IMR-90 (cell line): ENCODE data around the gene TTI1. TPM values are rescaled to one million over a fixed set of nuclear protein-coding genes. Genes with fewer than 3 reads are reported as not detected.

Experiments
- ATAC-seq: fragments of 200-7000 bp; cut with Tn5 transposase; 2 replicates; pipeline ENCODE4 v1.9.1; 2020; ENCODE audit warnings: low read depth, mild to moderate bottlenecking, moderate library complexity
- BruUV-seq: library from RNA; stranded (reverse); fragments of 400-500 nt; replicated peaks from 2 replicates; lab custom pipeline; 2021; lab: Mats Ljungman, UMichigan
- CTCF ChIA-PET: fragments of 300-600 bp; formaldehyde crosslinking; extraction: SDS; loops from one replicate; lab custom pipeline; 2021; ENCODE audit warnings: antibody characterized with exemption; lab: Yijun Ruan, JAX
- POLR2A ChIA-PET: fragments of 300-600 bp; sonication (Branson Sonifier 250); formaldehyde crosslinking; loops from one replicate; lab custom pipeline; 2022; ENCODE audit warnings: antibody characterized with exemption; ENCODE audit not compliant: unreplicated experiment; lab: Charles Lee
- DNase-seq: peaks from one replicate; pipeline ENCODE4 v3.0.0; 2013
- H2AFZ ChIP-seq: replicated peaks from 2 replicates; pipeline ENCODE3; 2013; ENCODE audit warnings: low read length, mild to moderate bottlenecking; ENCODE audit not compliant: poor library complexity
- H2AK5ac ChIP-seq: 2 replicates; pipeline ENCODE4 v1.6.1; 2013; ENCODE audit warnings: low read depth, low read length, inconsistent platforms
- H2AK9ac ChIP-seq: replicated peaks from 2 replicates; pipeline ENCODE3; 2013; ENCODE audit warnings: mild to moderate bottlenecking, low read depth, low read length, moderate library complexity; ENCODE audit not compliant: poor library complexity
- H2BK120ac ChIP-seq: 2 replicates; pipeline ENCODE4 v1.6.1; 2013; ENCODE audit warnings: low read depth, low read length, inconsistent platforms
- H2BK15ac ChIP-seq: 3 replicates; pipeline ENCODE4 v1.6.1; 2013; ENCODE audit warnings: low read depth, low read length, inconsistent platforms
- H2BK20ac ChIP-seq: 2 replicates; pipeline ENCODE4 v1.6.1; 2013; ENCODE audit warnings: low read depth, mild to moderate bottlenecking, inconsistent platforms, low read length, moderate library complexity
- H2BK5ac ChIP-seq: 2 replicates; pipeline ENCODE4 v1.6.1; 2013; ENCODE audit warnings: mild to moderate bottlenecking, low read depth, low read length, inconsistent platforms; ENCODE audit not compliant: poor library complexity, severe bottlenecking
- H3K14ac ChIP-seq: replicated peaks from 2 replicates; pipeline ENCODE4 v1.6.1; 2013; ENCODE audit warnings: low read depth, low read length, inconsistent platforms
- H3K18ac ChIP-seq: 2 replicates; pipeline ENCODE4 v1.6.1; 2013; ENCODE audit warnings: low read depth, low read length, control low read depth
- H3K23ac ChIP-seq: 2 replicates; pipeline ENCODE4 v1.6.1; 2013; ENCODE audit warnings: low read depth, low read length, inconsistent platforms
- H3K27ac ChIP-seq: 2 replicates; pipeline ENCODE4 v1.5.1; 2013; ENCODE audit warnings: mild to moderate bottlenecking, control low read depth, low read length; ENCODE audit not compliant: insufficient read depth
- H3K27me3 ChIP-seq: 2 replicates; pipeline ENCODE4 v1.6.1; 2013; ENCODE audit warnings: low read length; ENCODE audit not compliant: control insufficient read depth, insufficient read depth
- H3K36me3 ChIP-seq: 2 replicates; pipeline ENCODE4 v1.6.1; 2013; ENCODE audit warnings: low read length, mixed read lengths; ENCODE audit not compliant: control insufficient read depth, insufficient read depth
- H3K4ac ChIP-seq: 2 replicates; pipeline ENCODE4 v1.6.1; 2013; ENCODE audit warnings: low read depth, low read length, inconsistent platforms
- H3K4me1 ChIP-seq: 2 replicates; pipeline ENCODE4 v1.6.1; 2013; ENCODE audit warnings: low read length, mixed read lengths; ENCODE audit not compliant: control insufficient read depth, insufficient read depth
- H3K4me2 ChIP-seq: 2 replicates; pipeline ENCODE4 v1.6.1; 2013; ENCODE audit warnings: low read depth, mild to moderate bottlenecking, control low read depth, low read length, moderate library complexity
- H3K4me3 ChIP-seq: 2 replicates; pipeline ENCODE4 v1.5.1; 2013; ENCODE audit warnings: low read depth, mild to moderate bottlenecking, control low read depth, low read length, moderate library complexity; ENCODE audit not compliant: insufficient read depth
- H3K56ac ChIP-seq: 2 replicates; pipeline ENCODE4 v1.6.1; 2013; ENCODE audit warnings: low read length, inconsistent platforms; ENCODE audit not compliant: insufficient read depth; ENCODE audit errors: extremely low read depth
- H3K79me1 ChIP-seq, 2 experiments: 2 replicates each; pipeline ENCODE4 v1.6.1; 2013; ENCODE audit warnings: low read length in 2 of 2, inconsistent platforms in 1 of 2, low read depth in 1 of 2
- H3K9ac ChIP-seq: 2 replicates; pipeline ENCODE4 v1.6.1; 2013; ENCODE audit warnings: low read depth, low read length, control low read depth
- H3K9me1 ChIP-seq: 2 replicates; pipeline ENCODE4 v1.6.1; 2013; ENCODE audit warnings: low read length, inconsistent platforms; ENCODE audit not compliant: insufficient read depth
- H3K9me3 ChIP-seq: 2 replicates; pipeline ENCODE4 v1.6.1; 2013; ENCODE audit warnings: low read length; ENCODE audit not compliant: control insufficient read depth, insufficient read depth
- H4K20me1 ChIP-seq: 2 replicates; pipeline ENCODE4 v1.6.1; 2013; ENCODE audit warnings: low read length, inconsistent platforms; ENCODE audit not compliant: insufficient read depth
- H4K5ac ChIP-seq: 2 replicates; pipeline ENCODE4 v1.6.1; 2013; ENCODE audit warnings: mild to moderate bottlenecking, low read depth, low read length, control low read depth
- H4K8ac ChIP-seq, 2 experiments: 2 replicates each; pipeline ENCODE4 v1.6.1; 2013; ENCODE audit warnings: low read depth in 2 of 2, low read length in 2 of 2, control low read depth in 1 of 2, inconsistent platforms in 1 of 2
- H4K91ac ChIP-seq: 2 replicates; pipeline ENCODE4 v1.6.1; 2013; ENCODE audit warnings: low read depth, low read length, inconsistent platforms; ENCODE audit not compliant: insufficient read depth
- BHLHE40 ChIP-seq: fragments of 150-350 bp; IDR thresholded peaks from 2 replicates; pipeline ENCODE4 v1.6.1; 2016; ENCODE audit warnings: mild to moderate bottlenecking, low read depth, low read length
- ELK1 ChIP-seq: fragments of 150-350 bp; IDR thresholded peaks from 2 replicates; pipeline ENCODE4 v1.6.1; 2016; ENCODE audit warnings: low read depth, mild to moderate bottlenecking, low read length, moderate library complexity, borderline replicate concordance
- SMC3 ChIP-seq: fragments of 150-350 bp; IDR thresholded peaks from 2 replicates; pipeline ENCODE4 v1.6.1; 2016; ENCODE audit warnings: low read depth, mild to moderate bottlenecking, antibody characterized with exemption, low read length, moderate library complexity
- WGBS, 2 experiments: methylation state at CpG; one replicate each; pipeline versions ENCODE4 v1.1.5 to v1.1.7; 2013; ENCODE audit warnings: missing lambda C conversion rate in 2 of 2; ENCODE audit not compliant: insufficient read length in 1 of 2; ENCODE audit errors: extremely low coverage in 2 of 2; 5-methylcytosine and 5-hydroxymethylcytosine counted together
- dilution Hi-C: fragments of 300-500 bp; cut with HindIII; formaldehyde crosslinking; loops from one replicate; pipeline ENCODE4 v1.14.3; 2018; ENCODE audit warnings: low sequenced_read_pairs; ENCODE audit not compliant: unreplicated experiment
- in situ Hi-C: fragments of 300-500 bp; cut with MboI; formaldehyde crosslinking; loops from 3 replicates; pipeline ENCODE4 v1.14.3; 2019; ENCODE audit warnings: low sequenced_read_pairs, inconsistent platforms, mixed read lengths
- intact Hi-C: fragments of 100-400 bp; cut with micrococcal nuclease; formaldehyde crosslinking; loops from 2 replicates; pipeline ENCODE4 v1.10.0; 2022
- polyA plus RNA-seq, 3 experiments: library from polyadenylated mRNA; depleted of rRNA; stranded (reverse); fragments of >200 nt; gene quantifications; 2 replicates each; pipeline ENCODE4 v1.2.3, GENCODE V29; 2012; ENCODE audit warnings: low replicate concordance in 1 of 3
- total RNA-seq: library from RNA; depleted of rRNA; stranded (reverse); fragments of >200 nt; gene quantifications from 2 replicates; pipeline ENCODE4 v1.2.3, GENCODE V29; 2012

Gene TTI1
- total and polyA plus RNA-seq, 2 of the 4 experiments (the other 2 are of a cell fraction) = 12.5 to 17.6 TPM

GRCh38 chr20:37977338-37977737 is 55.9 kb downstream of the TTI1 start:
- Histone ChIP-seq H3K4me1 (no peaks in the 10 kb centered on the region), H4K91ac (no peak overlapping the region), H3K27ac (no peak overlapping the region), H2AK5ac (no peak overlapping the region), H2AFZ (no peak overlapping the region), H2BK20ac (no peak overlapping the region), H4K8ac (no peak overlapping the region), H2BK5ac (no peak overlapping the region), H3K4me3 (no peak overlapping the region), H2BK120ac (no peak overlapping the region), H4K5ac (no peak overlapping the region), H2BK15ac (no peak overlapping the region), H3K79me1 (no peaks in the 10 kb centered on the region), H3K18ac (no peak overlapping the region), H3K27me3 (no peaks in the 10 kb centered on the region; the same call in 1 of the 2 replicates), H3K14ac (no peak overlapping the region), H3K9ac (no peak overlapping the region), H3K23ac (peak overlapping the region; percentile 45; the same call in 1 of the 2 replicates), H3K9me1 (no peaks in the 10 kb centered on the region), H3K9me3 (no peaks in the 10 kb centered on the region), H3K4ac (no peak overlapping the region), H3K4me2 (no peak overlapping the region), H4K20me1 (no peaks in the 10 kb centered on the region), H2AK9ac (no peak overlapping the region), H3K56ac (no peak overlapping the region), H3K36me3 (no peaks in the 10 kb centered on the region; the same call in 1 of the 2 replicates)
- dilution Hi-C loops (no loop called here), intact Hi-C loops (no loop called here), in situ Hi-C loops (no loop called here)
- DNase-seq = no peak
- CTCF ChIA-PET = no interaction called here
- 19% methylated on average over 3 of the region's 12 CpGs; no CpG with 5 or more reads in 1 of the 2 experiments for WGBS, 2 experiments
- no peak for ATAC-seq
- POLR2A ChIA-PET = no interaction called here
- TF ChIP-seq ELK1 (no peak), SMC3 (no peak), BHLHE40 (no peak)
- no TSS peak for BruUV-seq
